K562 (cell line): ENCODE results near the gene CCNT2. TPM values are rescaled to one million over a fixed set of nuclear protein-coding genes. Genes with fewer than 3 reads are reported as not detected.

Experiments
- ATAC-seq: fragments of 200-7000 bp; cut with Tn5 transposase; 3 replicates; pipeline ENCODE4 v1.9.1; 2020; ENCODE audit warnings: moderate library complexity
- BruUV-seq: library from RNA; stranded (reverse); fragments of 400-500 nt; replicated peaks from 2 replicates; lab custom pipeline; 2021; lab: Mats Ljungman, UMichigan
- CTCF ChIA-PET: fragments of 300-600 bp; formaldehyde crosslinking; extraction: SDS; loops from one replicate; lab custom pipeline; 2021; ENCODE audit warnings: low intra/inter-chr PET ratio; lab: Yijun Ruan, JAX
- POLR2A ChIA-PET: fragments of 300-600, 350-650 bp; sonication (Branson Sonifier 250); formaldehyde crosslinking; extraction: SDS; loops from one replicate; lab custom pipeline; 2021; ENCODE audit warnings: antibody characterized with exemption, inconsistent platforms; lab: Yijun Ruan, JAX
- DNase-seq, 4 experiments: peaks; one replicate each; pipeline versions ENCODE4 v3.0.0 to v3.0.0-alpha.2; 2011 to 2018; ENCODE audit warnings: low spot score in 3 of 4, mixed read lengths in 3 of 4; ENCODE audit errors: extremely low read depth in 1 of 4
- FAIRE-seq: peaks from 2 replicates; lab custom pipeline; 2011; peaks lifted over from hg19 to GRCh38; lab: Jason Lieb, UNC
- H2AFZ ChIP-seq: 2 replicates; pipeline ENCODE4 v1.6.0; 2011; ENCODE audit warnings: low read depth, low read length, control low read depth, inconsistent platforms
- H3K27ac ChIP-seq: fragments of 200-600 bp; 3 replicates; pipeline ENCODE4 v1.8.0; 2011; ENCODE audit warnings: low read depth, mild to moderate bottlenecking, control low read depth, inconsistent platforms, low read length, moderate library complexity, mixed read lengths; ENCODE audit errors: extremely low read depth
- H3K27me3 ChIP-seq, 2 experiments: fragments of 300-600 bp in 1 of 2; 2 replicates in 1 of 2; 3 replicates in 1 of 2; pipeline versions ENCODE4 v1.6.0 to v1.8.0; 2011; ENCODE audit warnings: inconsistent platforms in 2 of 2, low read length in 2 of 2, mild to moderate bottlenecking in 1 of 2, mixed read lengths in 1 of 2, moderate library complexity in 1 of 2; ENCODE audit not compliant: control insufficient read depth in 2 of 2, insufficient read depth in 2 of 2
- H3K36me3 ChIP-seq: fragments of 300-600 bp; 3 replicates; pipeline ENCODE4 v1.8.0; 2011; ENCODE audit warnings: mild to moderate bottlenecking, low read length, inconsistent platforms; ENCODE audit not compliant: control insufficient read depth, insufficient read depth
- H3K4me1 ChIP-seq, 2 experiments: fragments of 200-600 bp in 1 of 2; replicated peaks in 1 of 2; 2 replicates in 1 of 2; 3 replicates in 1 of 2; pipeline versions ENCODE4 v1.5.1 to v1.8.0; 2011; ENCODE audit warnings: inconsistent platforms in 2 of 2, low read length in 2 of 2, mild to moderate bottlenecking in 1 of 2, mixed read lengths in 1 of 2, moderate library complexity in 1 of 2; ENCODE audit not compliant: control insufficient read depth in 2 of 2, insufficient read depth in 2 of 2
- H3K4me2 ChIP-seq: 2 replicates; pipeline ENCODE4 v1.6.1; 2011; ENCODE audit warnings: low read length, control low read depth, inconsistent platforms, mixed read lengths; ENCODE audit not compliant: insufficient read depth
- H3K4me3 ChIP-seq: fragments of 200-600 bp; sonication (generic), shearing (Covaris generic); 2 replicates; pipeline ENCODE4 v1.5.1; 2016; ENCODE audit warnings: control low read depth, inconsistent platforms
- H3K79me2 ChIP-seq: fragments of 200-600 bp; 3 replicates; pipeline ENCODE4 v1.8.0; 2011; ENCODE audit warnings: low read length, inconsistent platforms; ENCODE audit not compliant: control insufficient read depth, insufficient read depth
- H3K9ac ChIP-seq, 2 experiments: 2 replicates each; pipeline versions ENCODE4 v1.6.0 to v1.6.1; 2011; ENCODE audit warnings: low read depth in 2 of 2, low read length in 2 of 2, control low read depth in 1 of 2, inconsistent platforms in 1 of 2, mild to moderate bottlenecking in 1 of 2, mixed read lengths in 1 of 2; ENCODE audit not compliant: insufficient read depth in 1 of 2
- H3K9me1 ChIP-seq: one replicate; pipeline ENCODE4 v1.6.0; 2011; ENCODE audit warnings: inconsistent platforms, mild to moderate bottlenecking, low read length, moderate library complexity; ENCODE audit not compliant: control insufficient read depth, insufficient read depth
- H3K9me3 ChIP-seq: replicated peaks from 2 replicates; pipeline ENCODE4 v1.5.1; 2011; ENCODE audit warnings: low read depth, low read length, inconsistent platforms; ENCODE audit not compliant: control insufficient read depth, insufficient read depth
- H4K20me1 ChIP-seq: replicated peaks from 2 replicates; pipeline ENCODE4 v1.6.1; 2011; ENCODE audit warnings: low read length, inconsistent platforms, mixed read lengths; ENCODE audit not compliant: control insufficient read depth, insufficient read depth
- CREBBP ChIP-seq: IDR thresholded peaks from one replicate; pipeline ENCODE4 v1.6.1; 2012; ENCODE audit warnings: low read depth, mild to moderate bottlenecking, control low read depth, inconsistent platforms, low read length
- CXXC5 ChIP-seq: fragments of 250-450 bp; sonication (Bioruptor Pico); IDR thresholded peaks from 2 replicates; pipeline ENCODE4 v1.8.0; 2022; ENCODE audit warnings: inconsistent platforms, mild to moderate bottlenecking, moderate library complexity
- DPF2 ChIP-seq: fragments of 450-650 bp; IDR thresholded peaks from 2 replicates; pipeline ENCODE4 v1.6.1; 2016
- EHMT2 ChIP-seq: fragments of 450-650 bp; IDR thresholded peaks from 2 replicates; pipeline ENCODE4 v1.6.1; 2018; ENCODE audit warnings: antibody characterized with exemption
- EWSR1 ChIP-seq: fragments of 450-650 bp; IDR thresholded peaks from 2 replicates; pipeline ENCODE4 v1.6.1; 2018; ENCODE audit warnings: borderline replicate concordance, mild to moderate bottlenecking, low read depth, moderate library complexity; ENCODE audit not compliant: partially characterized antibody
- FUS ChIP-seq: fragments of 200-400 bp; formaldehyde crosslinking; optimal IDR thresholded peaks from 2 replicates; pipeline ENCODE3; 2017; ENCODE audit warnings: low read depth, low read length
- NCOA2 ChIP-seq, 2 experiments: fragments of 450-650 bp; IDR thresholded peaks; 2 replicates each; pipeline ENCODE4 v1.6.1; 2018; ENCODE audit warnings: mild to moderate bottlenecking in 2 of 2, moderate library complexity in 1 of 2; ENCODE audit not compliant: partially characterized antibody in 2 of 2
- POU5F1 ChIP-seq: fragments of 150-350 bp; IDR thresholded peaks from 2 replicates; pipeline ENCODE4 v1.6.1; 2014; ENCODE audit warnings: borderline replicate concordance, low read length, low read depth, mild to moderate bottlenecking; ENCODE audit not compliant: partially characterized antibody
- PTRF ChIP-seq: fragments of 450-650 bp; IDR thresholded peaks from 2 replicates; pipeline ENCODE4 v1.6.1; 2016; ENCODE audit warnings: mild to moderate bottlenecking, missing genetic modification characterization, missing compliant biosample characterization
- RBM17 ChIP-seq: fragments of 200-400 bp; formaldehyde crosslinking; IDR thresholded peaks from 2 replicates; pipeline ENCODE4 v1.6.1; 2017; ENCODE audit warnings: low read depth, mild to moderate bottlenecking, low read length, borderline replicate concordance
- RFX1 ChIP-seq: fragments of 450-650 bp; IDR thresholded peaks from 2 replicates; pipeline ENCODE4 v1.6.1; 2016; ENCODE audit warnings: mild to moderate bottlenecking, moderate library complexity
- RFX5 ChIP-seq: IDR thresholded peaks from 2 replicates; pipeline ENCODE4 v1.6.1; 2011; ENCODE audit warnings: low read depth, mild to moderate bottlenecking, improper control_type of control experiment, low read length
- SAFB2 ChIP-seq: fragments of 200-400 bp; formaldehyde crosslinking; IDR thresholded peaks from 2 replicates; pipeline ENCODE4 v1.6.1; 2018; ENCODE audit warnings: borderline replicate concordance, low read length, low read depth, moderate library complexity; ENCODE audit not compliant: severe bottlenecking
- SIRT6 ChIP-seq: IDR thresholded peaks from one replicate; pipeline ENCODE4 v1.6.1; 2012; ENCODE audit warnings: low read depth, mild to moderate bottlenecking, control low read depth, inconsistent platforms, low read length, moderate library complexity
- ZNF239 ChIP-seq: fragments of 250-450 bp; sonication (Bioruptor Pico); IDR thresholded peaks from 2 replicates; pipeline ENCODE4 v1.4.0; 2020; ENCODE audit warnings: mild to moderate bottlenecking
- ZNF707 ChIP-seq: fragments of 250-450 bp; sonication (Bioruptor Pico); conservative IDR thresholded peaks from 2 replicates; pipeline ENCODE4 v1.8.0; 2022; ENCODE audit warnings: inconsistent platforms, mild to moderate bottlenecking, moderate library complexity
- ZNF76 ChIP-seq: fragments of 250-450 bp; sonication (Bioruptor Pico); IDR thresholded peaks from 2 replicates; pipeline ENCODE4 v1.4.0; 2020; ENCODE audit warnings: mild to moderate bottlenecking, moderate library complexity, borderline replicate concordance
- WGBS: fragments of 100-300 bp; shearing (Covaris generic); methylation state at CpG from one replicate; pipeline ENCODE4 v1.1.6; 2016; ENCODE audit warnings: low coverage, mixed read lengths; ENCODE audit not compliant: insufficient coverage; ENCODE audit errors: missing lambda C conversion rate; 5-methylcytosine and 5-hydroxymethylcytosine counted together
- in situ Hi-C: fragments of 300-500 bp; cut with MboI; formaldehyde crosslinking; loops from 4 replicates; pipeline ENCODE4 v1.15.0; 2018; ENCODE audit warnings: inconsistent platforms, mixed read lengths
- intact Hi-C: fragments of 100-400 bp; cut with micrococcal nuclease; formaldehyde crosslinking; loops from 2 replicates; pipeline ENCODE4 v1.14.2; 2022
- polyA plus RNA-seq, 8 experiments: library from polyadenylated mRNA; depleted of rRNA in 4 of 8; stranded (reverse) in 5 of 8; unstranded in 3 of 8; fragments of >200 nt; fragmentation: Nextera tagmentation in 2 of 8; fragmentation: Illumina TruSeq in 1 of 8; extraction: Ambion mirVana in 2 of 8; extraction: Trizol in 1 of 8; gene quantifications; 2 replicates each; pipeline versions ENCODE4 v1.2.1 to v1.2.3, GENCODE V29; 2011 to 2014; ENCODE audit warnings: inconsistent platforms in 1 of 8, missing spikeins in 1 of 8
- total RNA-seq, 7 experiments: library from RNA; depleted of rRNA in 6 of 7; stranded (reverse); fragments of >200 nt in 6 of 7; fragmentation: Illumina TruSeq in 2 of 7; extraction: Trizol in 2 of 7; gene quantifications; 2 replicates each; pipeline versions ENCODE4 v1.2.1 to v1.2.3, GENCODE V29; 2011 to 2021; ENCODE audit warnings: low replicate concordance in 1 of 7
- TF ChIP-seq, protein P1 (sequence below): sonication (generic); formaldehyde crosslinking; IDR thresholded peaks from 2 replicates; pipeline ENCODE4 v1.8.0; 2022; ENCODE audit warnings: missing genetic modification reagents, mild to moderate bottlenecking, moderate library complexity, borderline replicate concordance
- TF ChIP-seq, protein P2 (sequence below): fragments of 450-650 bp; conservative IDR thresholded peaks from 2 replicates; pipeline ENCODE4 v1.6.1; 2016; ENCODE audit warnings: missing genetic modification characterization, low read depth, mild to moderate bottlenecking, control low read depth, missing compliant biosample characterization

Gene CCNT2
- total and polyA plus RNA-seq, 9 of the 15 experiments (the other 6 are each of a cell fraction or from before 2014, with no cell fraction given), result 12.6 to 30.0 (median 22.7) TPM

DNA sequence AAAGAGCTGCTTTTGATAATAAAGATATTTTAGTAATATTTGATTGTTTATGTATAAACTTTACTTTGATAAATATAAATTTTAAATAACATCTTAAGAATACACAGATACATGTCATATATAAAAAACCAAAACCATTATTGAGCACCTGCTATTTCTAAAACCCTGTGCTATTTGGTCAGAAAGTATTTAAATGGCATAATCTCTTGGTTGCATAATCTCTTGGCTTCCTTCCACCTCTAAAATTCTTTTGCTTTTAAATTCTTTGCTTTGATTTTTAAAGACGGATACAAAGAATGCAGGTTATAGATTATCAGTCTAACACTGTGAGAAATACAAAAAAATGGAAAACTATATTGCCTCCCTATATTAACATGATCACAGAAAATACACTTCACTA lies 43.3 kb upstream of the CCNT2 start:
- Histone ChIP-seq H3K4me1 (no peaks in the 10 kb centered on the region), H2AFZ (no peak overlapping the region), H3K79me2 (no peaks in the 10 kb centered on the region), H3K9me1 (no peaks in the 10 kb centered on the region), H3K36me3 (no peaks in the 10 kb centered on the region), H4K20me1 (no peaks in the 10 kb centered on the region), H3K9me3 (no peaks in the 10 kb centered on the region), H3K27ac (no peak overlapping the region)
- DNase-seq (no peak), FAIRE-seq (no peak)
- no TSS peak for BruUV-seq
- intact Hi-C loops, result no loop called here
- POLR2A ChIA-PET, result no interaction called here
- in situ Hi-C loops, result no loop called here
- TF ChIP-seq, protein P1, sequence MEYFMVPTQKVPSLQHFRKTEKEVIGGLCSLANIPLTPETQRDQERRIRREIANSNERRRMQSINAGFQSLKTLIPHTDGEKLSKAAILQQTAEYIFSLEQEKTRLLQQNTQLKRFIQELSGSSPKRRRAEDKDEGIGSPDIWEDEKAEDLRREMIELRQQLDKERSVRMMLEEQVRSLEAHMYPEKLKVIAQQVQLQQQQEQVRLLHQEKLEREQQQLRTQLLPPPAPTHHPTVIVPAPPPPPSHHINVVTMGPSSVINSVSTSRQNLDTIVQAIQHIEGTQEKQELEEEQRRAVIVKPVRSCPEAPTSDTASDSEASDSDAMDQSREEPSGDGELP (CRISPR knock-in tag), result no peak
- TF ChIP-seq FUS (no peak), EHMT2 (no peak), PTRF (tag) (no peak), POU5F1 (no peak), CXXC5 (CRISPR knock-in tag) (no peak), ZNF239 (CRISPR knock-in tag) (no peak), RBM17 (no peak), NCOA2 (IDR thresholded peaks at IDR 0.05; ENCODE audit: partially characterized antibody in 2 of 2) (no peak), SAFB2 (no peak), RFX1 (no peak), ZNF707 (no peak), ZNF76 (no peak), RFX5 (no peak), CREBBP (no peak), EWSR1 (no peak), SIRT6 (no peak), DPF2 (no peak)
- TF ChIP-seq, protein P2, sequence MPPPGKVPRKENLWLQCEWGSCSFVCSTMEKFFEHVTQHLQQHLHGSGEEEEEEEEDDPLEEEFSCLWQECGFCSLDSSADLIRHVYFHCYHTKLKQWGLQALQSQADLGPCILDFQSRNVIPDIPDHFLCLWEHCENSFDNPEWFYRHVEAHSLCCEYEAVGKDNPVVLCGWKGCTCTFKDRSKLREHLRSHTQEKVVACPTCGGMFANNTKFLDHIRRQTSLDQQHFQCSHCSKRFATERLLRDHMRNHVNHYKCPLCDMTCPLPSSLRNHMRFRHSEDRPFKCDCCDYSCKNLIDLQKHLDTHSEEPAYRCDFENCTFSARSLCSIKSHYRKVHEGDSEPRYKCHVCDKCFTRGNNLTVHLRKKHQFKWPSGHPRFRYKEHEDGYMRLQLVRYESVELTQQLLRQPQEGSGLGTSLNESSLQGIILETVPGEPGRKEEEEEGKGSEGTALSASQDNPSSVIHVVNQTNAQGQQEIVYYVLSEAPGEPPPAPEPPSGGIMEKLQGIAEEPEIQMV (tag), result no peak
- TF ChIP-seq, all 486 proteins: peak for 0
- no peak for ATAC-seq
- Histone ChIP-seq H3K4me3 (no peak overlapping the region), H3K27me3 (no peaks in the 10 kb centered on the region), H3K4me2 (no peak overlapping the region), H3K9ac (no peak overlapping the region)
- CTCF ChIA-PET, result no interaction called here
- WGBS, result 0% methylated on average over 1 of the region's 1 CpG
